Esophagus muscularis mucosa (tissue), 4 donors: ENCODE results near the gene CCDC112.

Experiments used
- EP300 ChIP-seq: sonication (generic); formaldehyde crosslinking; IDR thresholded peaks from one replicate; pipeline ENCODE4 v1.6.1; 2017; ENCODE audit warnings: antibody characterized with exemption
- POLR2AphosphoS5 ChIP-seq, 2 donors: sonication (generic); formaldehyde crosslinking; IDR thresholded peaks; one replicate each; pipeline ENCODE4 v1.6.1; 2017; ENCODE audit warnings: antibody characterized with exemption in 2 of 2
- TF ChIP-seq, protein P1 (sequence below), 3 experiments: fragments of 200-600 bp in 2 of 3; fragments of 450-650 bp in 1 of 3; sonication (generic) in 2 of 3; IDR thresholded peaks; one replicate each; pipeline ENCODE4 v1.5.1; 2017 to 2019; ENCODE audit warnings: antibody characterized with exemption in 3 of 3, mild to moderate bottlenecking in 2 of 3, moderate library complexity in 1 of 3

DNA sequence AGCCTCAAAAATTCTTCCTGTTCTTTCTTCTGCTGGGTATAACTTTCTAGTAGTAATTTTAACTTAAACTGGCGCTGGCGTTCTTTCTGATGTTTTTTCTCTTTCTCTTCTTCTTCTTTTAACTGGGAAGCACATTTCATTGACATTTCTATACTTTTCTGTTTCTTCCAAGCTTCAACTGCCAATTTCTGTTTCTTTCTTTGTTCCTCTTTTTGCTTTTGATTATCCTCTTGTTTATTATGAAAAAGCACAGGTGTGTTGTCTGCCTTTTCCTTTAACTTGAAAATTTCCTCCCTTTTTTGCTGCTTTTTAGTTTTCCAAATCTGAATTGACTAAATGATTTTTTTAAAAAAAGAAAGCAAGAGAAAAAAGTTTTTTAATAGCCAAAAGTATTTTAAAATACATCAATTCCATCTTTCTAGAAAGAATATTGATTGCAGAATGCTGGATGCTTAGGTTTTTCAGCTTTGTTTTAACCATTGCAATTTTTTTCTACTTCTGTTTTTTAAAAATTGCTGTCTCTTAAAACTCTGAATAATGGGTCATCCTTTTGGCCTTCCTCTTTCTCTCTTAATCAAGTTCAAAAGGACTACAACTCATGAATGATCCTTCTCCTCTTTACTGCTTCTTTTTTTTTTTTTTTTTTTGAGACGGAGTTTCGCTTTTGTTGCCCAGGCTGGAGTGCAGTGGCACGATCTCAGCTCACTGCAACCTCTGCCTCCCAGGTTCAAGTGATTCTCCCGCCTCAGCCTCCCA lies 25.0 kb downstream of the CCDC112 start:
- TF ChIP-seq, protein P1, sequence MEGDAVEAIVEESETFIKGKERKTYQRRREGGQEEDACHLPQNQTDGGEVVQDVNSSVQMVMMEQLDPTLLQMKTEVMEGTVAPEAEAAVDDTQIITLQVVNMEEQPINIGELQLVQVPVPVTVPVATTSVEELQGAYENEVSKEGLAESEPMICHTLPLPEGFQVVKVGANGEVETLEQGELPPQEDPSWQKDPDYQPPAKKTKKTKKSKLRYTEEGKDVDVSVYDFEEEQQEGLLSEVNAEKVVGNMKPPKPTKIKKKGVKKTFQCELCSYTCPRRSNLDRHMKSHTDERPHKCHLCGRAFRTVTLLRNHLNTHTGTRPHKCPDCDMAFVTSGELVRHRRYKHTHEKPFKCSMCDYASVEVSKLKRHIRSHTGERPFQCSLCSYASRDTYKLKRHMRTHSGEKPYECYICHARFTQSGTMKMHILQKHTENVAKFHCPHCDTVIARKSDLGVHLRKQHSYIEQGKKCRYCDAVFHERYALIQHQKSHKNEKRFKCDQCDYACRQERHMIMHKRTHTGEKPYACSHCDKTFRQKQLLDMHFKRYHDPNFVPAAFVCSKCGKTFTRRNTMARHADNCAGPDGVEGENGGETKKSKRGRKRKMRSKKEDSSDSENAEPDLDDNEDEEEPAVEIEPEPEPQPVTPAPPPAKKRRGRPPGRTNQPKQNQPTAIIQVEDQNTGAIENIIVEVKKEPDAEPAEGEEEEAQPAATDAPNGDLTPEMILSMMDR (IDR thresholded peaks at IDR 0.05), result no peak
- TF ChIP-seq EP300 (no peak), POLR2AphosphoS5 (IDR thresholded peaks at IDR 0.05) (no peak)
